ENCODE results near the gene ARNT2. TPM values are rescaled to one million over a fixed set of nuclear protein-coding genes. Genes with fewer than 3 reads are reported as not detected.
"Not testable (repeated sequence)": the region's sequence is repeated elsewhere in the genome, so short reads cannot be mapped to it uniquely, and the experiment has no call there.

Gene ARNT2
- not detected in 2 replicates for total RNA-seq (2014; rRNA removed; shearing (Covaris generic))

DNA sequence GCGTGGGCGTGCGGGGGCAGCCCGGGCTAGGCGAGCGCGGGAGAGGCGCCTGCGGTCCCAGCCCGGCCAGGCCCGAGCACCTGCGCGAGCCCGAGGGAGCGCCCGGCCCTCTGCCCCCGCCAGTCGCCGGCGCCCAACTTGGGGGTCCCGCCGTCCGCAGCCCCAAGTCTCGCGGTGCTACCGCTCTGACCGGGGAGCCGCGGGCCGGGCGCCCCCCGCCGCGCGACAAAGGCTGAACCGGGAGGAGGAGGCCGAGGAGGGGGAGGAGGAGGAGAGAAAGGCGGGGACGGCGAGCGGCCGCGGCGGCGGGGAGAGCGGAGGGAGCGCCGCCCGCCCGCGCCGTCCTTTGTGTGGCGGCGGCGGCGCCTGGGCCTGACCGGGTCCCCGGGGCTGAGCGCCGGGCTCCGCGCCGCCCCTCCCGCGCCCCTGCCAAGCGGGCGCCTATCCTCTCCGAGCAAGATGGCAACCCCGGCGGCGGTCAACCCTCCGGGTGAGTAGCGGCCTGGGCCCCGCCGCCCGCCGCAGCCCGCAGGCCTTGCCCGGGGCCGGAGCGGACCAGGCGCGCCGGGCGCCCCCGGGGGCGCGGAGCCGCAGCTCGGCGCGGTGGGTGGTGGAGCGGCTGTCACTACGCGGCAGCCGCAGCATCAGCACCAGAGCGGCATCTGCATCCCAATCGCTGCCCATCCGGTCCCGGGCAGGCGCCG lies at the start of gene ARNT2:
Gene ARNT2, plus strand, starts transcription at position 326 of the 704 bp plus-strand sequence. Its CDS starts 134 bp downstream, at position 460.
- DNase-seq (ENCODE audit: low spot score): peak; percentile 56
- in situ Hi-C loops (cut with HindIII; ENCODE audit: low sequenced_read_pairs): no loop called here

GRCh38 chr15:80367094-80367493 lies 37.1 kb upstream of the ARNT2 start:
- DNase-seq (ENCODE audit: low spot score): no peak
- in situ Hi-C loops (cut with HindIII; ENCODE audit: low sequenced_read_pairs): no loop called here

- in situ Hi-C loops (cut with HindIII; ENCODE audit: low sequenced_read_pairs): no loop called here
- no peak for DNase-seq (ENCODE audit: low spot score)
Measured at GRCh38 chr15:80367661-80368060, 36.5 kb upstream of the ARNT2 start.

DNA sequence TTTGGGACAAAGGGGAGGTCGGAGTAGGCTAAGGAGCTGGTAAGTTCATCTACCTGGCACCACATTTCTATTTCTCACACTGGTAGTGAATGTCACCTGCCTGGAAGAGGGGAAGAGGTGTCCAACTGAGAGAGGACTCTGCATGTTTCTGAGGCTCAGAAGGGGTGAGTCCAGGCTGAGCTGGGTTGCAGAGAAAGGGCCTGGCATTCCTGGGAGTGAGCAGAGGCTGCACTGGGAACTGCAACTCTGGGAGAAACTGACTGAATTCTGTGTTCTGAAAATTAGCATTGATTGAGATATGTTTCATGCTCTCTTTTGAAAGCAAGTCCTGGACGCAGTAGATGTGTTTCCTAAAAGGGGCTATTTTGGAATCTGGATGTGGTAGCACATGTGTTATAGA lies 32.3 kb upstream of the ARNT2 start:
- in situ Hi-C loops (cut with HindIII; ENCODE audit: low sequenced_read_pairs): no loop called here
- no peak for DNase-seq (ENCODE audit: low spot score)

DNA sequence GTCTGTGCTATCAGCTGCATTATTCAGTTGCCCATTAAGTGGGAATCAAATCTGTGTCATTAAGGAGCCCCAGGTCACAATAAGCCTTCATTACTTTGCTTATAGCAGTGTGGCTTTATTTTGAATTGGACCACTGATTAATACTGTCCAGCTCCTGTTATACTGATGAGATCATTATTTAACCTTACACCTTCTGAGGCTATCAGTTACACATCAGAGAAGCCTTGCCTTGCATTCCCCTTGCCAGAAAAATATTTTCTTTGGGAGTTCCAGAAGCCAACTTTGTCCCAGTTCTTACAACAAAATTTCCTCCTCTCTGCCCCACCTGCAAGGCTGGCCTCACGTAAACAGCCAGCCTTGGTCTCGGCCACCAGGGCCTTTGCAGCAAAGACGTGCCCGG lies 29.7 kb upstream of the ARNT2 start:
- no peak for DNase-seq (ENCODE audit: low spot score)
- in situ Hi-C loops (cut with HindIII; ENCODE audit: low sequenced_read_pairs): no loop called here

DNA sequence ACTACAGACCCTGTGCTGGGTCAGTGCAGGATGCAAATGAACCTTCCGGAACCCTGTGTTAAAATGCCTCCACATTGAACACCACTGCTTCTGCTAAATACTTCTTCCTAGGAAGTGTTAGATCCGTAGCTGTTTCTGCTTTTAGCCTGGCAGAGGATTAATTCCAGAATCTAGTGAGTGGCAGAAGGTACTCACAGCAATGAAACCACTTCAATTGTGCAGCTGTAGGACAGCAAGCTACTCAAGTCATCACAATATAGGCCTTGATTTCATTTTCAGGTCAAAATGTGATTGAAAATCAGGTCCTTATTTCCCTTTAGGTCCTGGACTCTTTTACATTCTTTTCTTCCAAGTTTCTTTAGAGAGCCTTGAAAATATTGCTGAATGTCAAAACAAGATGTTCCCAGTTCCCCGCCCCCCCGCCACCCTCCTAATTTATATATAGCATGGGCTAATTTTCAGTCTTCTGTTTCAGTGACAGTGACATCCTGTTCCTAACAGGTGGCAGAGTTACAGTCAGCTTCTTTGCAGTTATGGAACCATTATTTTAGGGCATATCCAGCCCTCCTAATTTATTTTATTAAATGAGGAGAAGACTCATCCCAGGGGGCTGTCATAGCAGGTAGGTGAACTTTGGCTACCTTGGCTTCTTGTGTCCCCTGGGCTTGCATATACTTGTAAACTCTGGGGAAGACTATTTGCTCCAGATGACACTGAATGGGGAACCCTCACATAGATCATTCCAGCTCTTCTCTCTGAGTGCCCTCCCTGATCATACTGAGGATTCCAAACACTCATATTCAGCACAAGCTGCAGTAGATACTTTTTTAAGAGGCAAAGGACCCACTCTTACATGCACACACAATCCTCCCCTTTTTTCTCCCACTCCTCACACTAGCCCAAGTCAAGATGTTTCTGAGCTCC lies 28.0 kb upstream of the ARNT2 start:
- no peak for DNase-seq (ENCODE audit: low spot score)
- in situ Hi-C loops (cut with HindIII; ENCODE audit: low sequenced_read_pairs): no loop called here

DNA sequence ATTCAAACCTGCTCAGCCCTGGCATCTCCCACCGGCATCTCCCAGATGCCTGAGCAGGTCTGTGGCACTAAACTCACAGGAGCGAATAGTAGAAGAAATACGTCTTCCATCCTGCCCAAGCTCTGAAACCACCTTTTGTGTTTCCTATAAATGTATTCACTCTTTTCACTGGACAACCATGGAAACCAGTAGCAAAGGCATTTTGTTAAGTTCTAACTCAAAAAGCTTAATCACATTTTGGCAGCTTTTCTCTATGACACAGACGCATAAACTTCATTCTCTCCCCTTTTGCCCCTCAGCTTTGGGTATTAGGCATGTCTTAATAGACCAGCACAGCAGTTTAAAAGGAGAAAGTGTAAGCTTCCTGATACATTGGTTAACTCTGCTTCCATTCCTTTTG lies 24.5 kb upstream of the ARNT2 start:
- in situ Hi-C loops (cut with HindIII; ENCODE audit: low sequenced_read_pairs): no loop called here
- peak; percentile 16 for DNase-seq (ENCODE audit: low spot score)

DNA sequence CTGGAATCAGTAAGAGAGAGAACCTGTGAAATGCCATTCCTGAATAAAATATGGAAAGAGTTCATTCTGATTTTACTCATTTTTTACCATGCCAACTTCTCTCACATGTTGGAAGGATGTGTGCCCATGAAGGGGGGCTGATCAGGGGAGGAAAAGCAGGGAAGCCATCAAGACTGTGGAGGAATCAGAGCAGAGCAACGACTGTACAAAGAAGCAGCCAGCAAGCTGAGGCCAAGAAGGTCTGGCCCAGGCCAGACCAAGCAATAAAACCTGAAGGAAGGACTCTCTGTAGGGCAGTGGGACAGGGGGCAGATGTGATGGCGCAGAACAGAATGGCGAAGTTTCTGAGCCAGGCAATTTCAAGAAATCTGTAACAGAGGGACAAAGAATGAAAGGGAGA lies 24.0 kb upstream of the ARNT2 start:
- in situ Hi-C loops (cut with HindIII; ENCODE audit: low sequenced_read_pairs): no loop called here
- no peak for DNase-seq (ENCODE audit: low spot score)

DNA sequence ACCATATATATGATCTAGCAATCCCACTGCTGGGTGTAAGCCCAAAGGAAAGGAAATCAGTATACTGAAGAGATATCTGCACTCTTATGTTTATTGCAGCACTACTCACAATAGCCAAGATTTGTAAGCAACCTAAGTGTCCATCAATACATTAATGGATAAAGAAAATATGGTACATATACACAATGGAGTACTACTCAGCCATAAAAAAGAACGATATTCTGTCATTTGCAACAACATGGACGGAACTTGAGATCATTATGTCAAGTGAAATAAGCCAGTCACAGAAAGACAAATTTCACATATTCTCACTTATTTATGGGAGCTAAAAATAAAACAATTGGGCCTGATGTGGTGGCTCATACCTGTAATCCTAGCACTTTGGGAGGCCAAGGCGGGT lies 21.9 kb upstream of the ARNT2 start:
- in situ Hi-C loops (cut with HindIII; ENCODE audit: low sequenced_read_pairs): no loop called here
- DNase-seq (ENCODE audit: low spot score): no peak

GRCh38 chr15:80384432-80384831 lies 19.8 kb upstream of the ARNT2 start:
- in situ Hi-C loops (cut with HindIII; ENCODE audit: low sequenced_read_pairs): no loop called here
- no peak for DNase-seq (ENCODE audit: low spot score)

DNA sequence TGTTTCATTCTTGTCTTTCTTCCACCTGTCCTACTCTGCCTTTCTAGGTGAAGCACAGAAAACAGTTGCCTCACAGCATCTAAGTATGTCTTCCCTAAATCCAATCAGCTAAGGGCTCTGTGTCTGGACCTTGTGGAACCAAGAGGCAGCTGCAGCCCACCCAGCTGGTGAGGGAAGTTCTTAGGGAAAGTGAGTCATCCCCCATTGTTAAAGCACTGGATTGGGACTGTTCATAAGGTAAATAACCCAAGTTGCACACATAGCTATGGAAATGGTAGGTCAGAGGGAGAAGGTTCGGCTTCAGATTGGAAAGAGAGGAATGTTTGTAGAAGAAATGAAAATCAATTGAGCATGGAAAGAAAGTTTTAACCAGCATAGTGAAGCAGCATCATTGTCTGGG lies 18.0 kb upstream of the ARNT2 start:
- in situ Hi-C loops (cut with HindIII; ENCODE audit: low sequenced_read_pairs): no loop called here
- DNase-seq (ENCODE audit: low spot score): no peak

DNA sequence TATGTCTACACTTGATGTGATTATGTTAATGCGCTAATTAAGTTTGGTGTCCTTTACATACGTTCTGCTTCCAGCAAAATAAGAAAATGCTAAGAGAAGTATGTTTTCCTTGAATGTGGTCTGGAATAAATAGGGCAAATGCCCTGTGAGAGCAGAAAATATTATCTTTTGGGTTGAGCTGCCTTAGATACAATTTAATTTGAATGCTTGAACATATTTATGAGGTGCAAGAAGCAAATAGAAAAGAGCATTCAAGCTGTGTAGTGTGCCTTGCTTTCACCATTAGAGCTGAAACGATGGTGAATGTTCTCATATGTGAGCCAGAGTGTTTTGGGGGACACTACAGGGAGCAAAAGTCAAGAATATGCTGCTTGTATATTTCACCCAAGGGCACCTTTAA lies 15.9 kb upstream of the ARNT2 start:
- in situ Hi-C loops (cut with HindIII; ENCODE audit: low sequenced_read_pairs): no loop called here
- DNase-seq (ENCODE audit: low spot score): no peak

GRCh38 chr15:80389370-80389769 lies 14.8 kb upstream of the ARNT2 start:
- in situ Hi-C loops (cut with HindIII; ENCODE audit: low sequenced_read_pairs): no loop called here
- no peak for DNase-seq (ENCODE audit: low spot score)

GRCh38 chr15:80390942-80391341 lies 13.2 kb upstream of the ARNT2 start:
- not testable (repeated sequence) for DNase-seq (ENCODE audit: low spot score)

DNA sequence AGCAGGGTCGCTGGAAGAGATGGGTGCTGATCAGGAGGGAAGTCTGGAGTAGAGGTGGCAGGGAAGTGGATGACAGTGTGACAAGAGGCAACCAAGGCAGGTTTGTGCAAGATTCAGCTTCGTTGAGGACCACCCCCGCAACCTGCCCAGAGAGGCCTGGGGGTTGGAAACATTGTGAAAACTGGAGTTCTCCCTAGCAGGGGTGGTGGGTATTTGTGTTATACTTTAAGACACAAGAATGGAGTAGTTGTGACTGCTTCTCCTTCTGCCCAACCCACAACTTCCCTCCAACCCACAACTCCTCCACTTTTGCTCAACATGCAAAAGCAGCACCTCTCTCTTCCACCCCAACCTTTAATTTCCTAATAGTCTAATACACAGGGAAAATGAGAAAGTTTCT lies 8.6 kb upstream of the ARNT2 start:
- in situ Hi-C loops (cut with HindIII; ENCODE audit: low sequenced_read_pairs): no loop called here

More at GRCh38 chr15:80390942-80391341, 13.2 kb upstream of the ARNT2 start:
- in situ Hi-C loops (cut with HindIII; ENCODE audit: low sequenced_read_pairs): not testable (repeated sequence)

DNA sequence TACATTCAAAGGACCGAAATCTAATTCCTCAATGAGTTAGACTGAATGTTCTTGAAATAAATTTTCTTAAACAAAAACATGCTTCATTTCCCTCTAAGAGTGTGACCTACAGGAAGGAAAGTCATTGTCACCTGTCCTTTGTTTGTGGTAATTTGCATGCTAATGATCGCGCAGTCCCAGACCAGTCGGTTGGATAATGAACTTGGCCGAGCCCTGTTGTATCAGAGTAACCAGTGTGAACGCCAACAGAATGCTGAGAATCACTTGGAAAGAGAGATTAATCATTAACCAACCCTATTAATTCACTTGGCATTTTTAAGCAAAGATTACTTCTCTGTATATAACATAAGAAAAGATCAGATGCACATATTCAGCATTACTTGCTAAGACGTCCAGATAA lies 8.1 kb upstream of the ARNT2 start:
- in situ Hi-C loops (cut with HindIII; ENCODE audit: low sequenced_read_pairs): no loop called here
- no peak for DNase-seq (ENCODE audit: low spot score)

More for the DNA sequence above, 8.6 kb upstream of the ARNT2 start:
- DNase-seq (ENCODE audit: low spot score): no peak

DNA sequence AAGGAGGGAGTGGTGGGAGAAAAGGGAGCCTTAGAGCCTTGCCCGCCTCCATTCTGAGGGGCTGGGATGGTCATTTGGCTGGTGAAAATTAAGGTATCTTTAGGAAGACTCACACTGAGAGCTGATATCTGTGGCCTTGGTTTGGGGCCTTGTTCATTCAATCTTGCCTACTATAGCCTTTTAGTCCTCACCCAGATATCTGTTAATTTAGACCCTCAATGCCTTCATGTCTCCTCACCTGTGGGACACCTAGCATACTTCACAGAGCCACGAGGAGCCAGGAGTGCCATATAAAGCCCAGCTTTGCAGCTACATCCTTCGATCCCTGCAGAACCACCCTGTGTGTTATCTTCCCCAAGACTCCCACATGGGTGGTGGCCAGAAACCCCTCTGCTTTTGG lies 4.7 kb upstream of the ARNT2 start:
- DNase-seq (ENCODE audit: low spot score): no peak
- in situ Hi-C loops (cut with HindIII; ENCODE audit: low sequenced_read_pairs): no loop called here

- in situ Hi-C loops (cut with HindIII; ENCODE audit: low sequenced_read_pairs): no loop called here
- no peak for DNase-seq (ENCODE audit: low spot score)
Measured at GRCh38 chr15:80401456-80401855, 2.7 kb upstream of the ARNT2 start.

DNA sequence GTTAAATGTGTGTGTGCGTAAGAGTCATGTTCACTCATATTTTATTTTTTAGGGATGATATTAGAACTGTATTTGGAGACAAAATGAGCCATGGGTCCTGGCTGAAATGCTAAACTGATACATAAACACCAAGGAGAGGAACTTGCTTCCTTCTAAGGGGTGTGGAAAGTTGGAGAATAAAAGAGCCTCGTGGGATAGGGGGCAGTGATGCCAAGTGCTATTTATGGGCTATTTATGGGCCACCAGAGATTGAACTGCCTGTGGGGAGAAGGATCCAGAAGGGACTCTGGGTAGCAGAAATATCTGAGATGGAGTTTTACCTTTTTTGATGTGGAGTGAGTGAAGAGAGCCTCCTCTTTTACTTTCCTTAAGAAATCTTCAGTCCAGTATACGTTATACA lies 1.8 kb upstream of the ARNT2 start:
- in situ Hi-C loops (cut with HindIII; ENCODE audit: low sequenced_read_pairs): no loop called here
- no peak for DNase-seq (ENCODE audit: low spot score)

DNA sequence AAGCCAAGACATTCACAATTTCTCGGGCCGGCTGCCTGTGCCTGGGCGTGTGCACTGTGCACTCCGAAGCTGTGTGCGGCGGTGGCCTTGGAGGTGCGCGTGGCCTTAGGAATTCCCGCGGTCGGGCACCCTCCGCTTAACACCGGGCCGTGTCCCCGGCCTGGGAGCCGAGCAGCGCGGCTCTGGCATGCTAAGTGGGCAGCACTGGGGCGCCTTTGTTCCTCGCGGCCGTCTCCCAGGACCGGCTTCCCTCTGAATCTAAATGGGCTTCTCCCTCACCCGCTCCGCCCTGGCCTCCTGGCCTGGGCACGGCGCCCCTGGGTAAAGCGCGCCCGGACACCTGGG lies 498 bp upstream of the ARNT2 start:
- peak; percentile 59 for DNase-seq (ENCODE audit: low spot score)
- in situ Hi-C loops (cut with HindIII; ENCODE audit: low sequenced_read_pairs): no loop called here
